HepG2 (cell line): ENCODE data around the gene RBM12. TPM values are rescaled to one million over a fixed set of nuclear protein-coding genes. Genes with fewer than 3 reads are reported as not detected.

Source experiments
- ATAD3A ChIP-seq: sonication (generic); formaldehyde crosslinking; IDR thresholded peaks from 2 replicates; pipeline ENCODE4 v1.4.0; 2020; ENCODE audit warnings: missing genetic modification reagents
- MAFF ChIP-seq: IDR thresholded peaks from 2 replicates; pipeline ENCODE4 v1.6.1; 2011; ENCODE audit warnings: low read depth, low read length, improper control_type of control experiment
- MIER3 ChIP-seq: IDR thresholded peaks from 2 replicates; pipeline ENCODE4 v1.6.1; 2016; ENCODE audit warnings: missing compliant biosample characterization, borderline replicate concordance
- MIXL1 ChIP-seq: IDR thresholded peaks from 2 replicates; pipeline ENCODE4 v1.6.1; 2016
- NFIB ChIP-seq: sonication (generic); formaldehyde crosslinking; IDR thresholded peaks from 2 replicates; pipeline ENCODE4 v1.9.0; 2021; ENCODE audit warnings: missing genetic modification reagents, mild to moderate bottlenecking, borderline replicate concordance
- ZNF180 ChIP-seq: sonication (generic); formaldehyde crosslinking; IDR thresholded peaks from 2 replicates; pipeline ENCODE4 v1.4.0; 2020; ENCODE audit warnings: low read depth, missing genetic modification reagents, borderline replicate concordance
- ZNF550 ChIP-seq: sonication (generic); formaldehyde crosslinking; IDR thresholded peaks from 2 replicates; pipeline ENCODE4 v1.4.0; 2020; ENCODE audit warnings: mild to moderate bottlenecking, missing genetic modification reagents, borderline replicate concordance
- ZSCAN25 ChIP-seq: sonication (generic); formaldehyde crosslinking; IDR thresholded peaks from 2 replicates; pipeline ENCODE4 v1.8.0; 2022; ENCODE audit warnings: mild to moderate bottlenecking, missing genetic modification reagents
- polyA plus RNA-seq, 8 experiments: library from polyadenylated mRNA; depleted of rRNA in 3 of 8; stranded (reverse) in 7 of 8; unstranded in 1 of 8; fragments of >200 nt; fragmentation: Illumina TruSeq in 4 of 8; extraction: Trizol in 4 of 8; gene quantifications; 2 replicates each; pipeline versions ENCODE4 v1.2.1 to v1.2.3, GENCODE V29; 2011 to 2016; ENCODE audit warnings: low read depth in 4 of 8, missing spikeins in 1 of 8, mixed read lengths in 1 of 8; ENCODE audit not compliant: insufficient read depth in 1 of 8
- total RNA-seq, 5 experiments: library from RNA; depleted of rRNA; stranded (reverse); fragments of >200 nt; fragmentation: Illumina TruSeq; extraction: Trizol; gene quantifications; 2 replicates each; pipeline ENCODE4 v1.2.3, GENCODE V29; 2016; ENCODE audit warnings: low read depth in 1 of 5
- TF ChIP-seq, protein P1 (sequence below): sonication (generic); formaldehyde crosslinking; IDR thresholded peaks from 2 replicates; pipeline ENCODE4 v1.4.0; 2020; ENCODE audit warnings: missing genetic modification reagents
- TF ChIP-seq, protein P2 (sequence below): sonication (generic); formaldehyde crosslinking; IDR thresholded peaks from 2 replicates; pipeline ENCODE4 v1.9.0; 2021; ENCODE audit warnings: missing genetic modification reagents, borderline replicate concordance
- TF ChIP-seq, protein P3 (sequence below): sonication (generic); formaldehyde crosslinking; IDR thresholded peaks from 2 replicates; pipeline ENCODE4 v1.4.0; 2020; ENCODE audit warnings: mild to moderate bottlenecking, missing genetic modification reagents
- TF ChIP-seq, protein P4 (sequence below): sonication (generic); formaldehyde crosslinking; IDR thresholded peaks from 2 replicates; pipeline ENCODE4 v1.4.0; 2020; ENCODE audit warnings: missing genetic modification reagents, borderline replicate concordance
- TF ChIP-seq, protein P5 (sequence below): sonication (generic); formaldehyde crosslinking; IDR thresholded peaks from 2 replicates; pipeline ENCODE4 v1.4.0; 2020; ENCODE audit warnings: low read depth, missing genetic modification reagents

Gene RBM12
- total and polyA plus RNA-seq, 2 of the 13 experiments (the other 11 are each of a cell fraction or from before 2014, with no cell fraction given) = 97.9 to 104 TPM

DNA sequence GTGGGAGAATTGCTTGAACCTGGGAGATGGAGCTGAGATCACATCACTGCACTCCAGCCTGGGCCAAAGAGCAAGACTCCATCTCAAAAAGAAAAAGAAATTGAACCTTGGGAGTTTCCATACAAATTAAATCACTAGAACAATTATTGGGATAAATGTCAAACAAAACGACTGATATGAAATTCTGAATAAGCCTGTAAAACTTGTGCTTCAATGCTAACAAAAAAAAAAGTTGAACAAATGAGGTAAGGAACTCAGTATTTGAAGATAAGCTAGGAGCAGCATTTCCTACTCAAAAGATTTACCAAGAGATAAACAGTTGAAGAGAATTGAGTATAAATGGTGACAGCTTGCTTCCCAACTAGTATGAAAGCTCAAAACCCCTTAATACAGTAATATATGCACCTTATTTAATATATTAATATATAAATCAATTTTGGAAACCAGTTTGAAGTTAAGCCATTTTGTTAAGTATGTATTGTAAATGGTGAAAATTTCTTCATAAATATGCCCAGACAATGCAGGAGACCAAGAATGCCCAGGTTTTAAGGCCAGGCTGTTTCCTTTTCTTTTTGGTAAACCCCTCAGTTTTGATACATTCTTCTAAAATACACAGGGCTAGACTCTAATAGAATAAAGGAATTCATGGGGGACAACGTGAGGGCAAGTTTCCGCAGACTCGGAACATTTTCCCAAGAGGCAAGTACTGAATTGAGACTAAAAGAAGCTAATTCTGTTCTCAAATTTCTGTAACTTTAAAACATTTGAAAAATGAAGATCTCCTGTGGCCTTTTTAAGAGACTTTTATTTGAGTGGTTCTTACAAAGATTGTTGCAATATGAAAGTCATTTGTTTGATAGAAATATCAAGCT is 38.4 kb upstream of the RBM12 start (continued):
- TF ChIP-seq, protein P1, sequence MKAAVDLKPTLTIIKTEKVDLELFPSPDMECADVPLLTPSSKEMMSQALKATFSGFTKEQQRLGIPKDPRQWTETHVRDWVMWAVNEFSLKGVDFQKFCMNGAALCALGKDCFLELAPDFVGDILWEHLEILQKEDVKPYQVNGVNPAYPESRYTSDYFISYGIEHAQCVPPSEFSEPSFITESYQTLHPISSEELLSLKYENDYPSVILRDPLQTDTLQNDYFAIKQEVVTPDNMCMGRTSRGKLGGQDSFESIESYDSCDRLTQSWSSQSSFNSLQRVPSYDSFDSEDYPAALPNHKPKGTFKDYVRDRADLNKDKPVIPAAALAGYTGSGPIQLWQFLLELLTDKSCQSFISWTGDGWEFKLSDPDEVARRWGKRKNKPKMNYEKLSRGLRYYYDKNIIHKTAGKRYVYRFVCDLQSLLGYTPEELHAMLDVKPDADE (CRISPR knock-in tag) = no peak
- TF ChIP-seq, protein P2, sequence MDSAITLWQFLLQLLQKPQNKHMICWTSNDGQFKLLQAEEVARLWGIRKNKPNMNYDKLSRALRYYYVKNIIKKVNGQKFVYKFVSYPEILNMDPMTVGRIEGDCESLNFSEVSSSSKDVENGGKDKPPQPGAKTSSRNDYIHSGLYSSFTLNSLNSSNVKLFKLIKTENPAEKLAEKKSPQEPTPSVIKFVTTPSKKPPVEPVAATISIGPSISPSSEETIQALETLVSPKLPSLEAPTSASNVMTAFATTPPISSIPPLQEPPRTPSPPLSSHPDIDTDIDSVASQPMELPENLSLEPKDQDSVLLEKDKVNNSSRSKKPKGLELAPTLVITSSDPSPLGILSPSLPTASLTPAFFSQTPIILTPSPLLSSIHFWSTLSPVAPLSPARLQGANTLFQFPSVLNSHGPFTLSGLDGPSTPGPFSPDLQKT (CRISPR knock-in tag) = no peak
- TF ChIP-seq ATAD3A (CRISPR knock-in tag) = no peak
- TF ChIP-seq ZNF180 = no peak
- TF ChIP-seq MAFF = peak; percentile 35; the same call in 1 of the 2 replicates
- TF ChIP-seq MIXL1 (CRISPR knock-in tag) = no peak
- TF ChIP-seq ZNF550 (CRISPR knock-in tag) = no peak
- TF ChIP-seq, protein P3, sequence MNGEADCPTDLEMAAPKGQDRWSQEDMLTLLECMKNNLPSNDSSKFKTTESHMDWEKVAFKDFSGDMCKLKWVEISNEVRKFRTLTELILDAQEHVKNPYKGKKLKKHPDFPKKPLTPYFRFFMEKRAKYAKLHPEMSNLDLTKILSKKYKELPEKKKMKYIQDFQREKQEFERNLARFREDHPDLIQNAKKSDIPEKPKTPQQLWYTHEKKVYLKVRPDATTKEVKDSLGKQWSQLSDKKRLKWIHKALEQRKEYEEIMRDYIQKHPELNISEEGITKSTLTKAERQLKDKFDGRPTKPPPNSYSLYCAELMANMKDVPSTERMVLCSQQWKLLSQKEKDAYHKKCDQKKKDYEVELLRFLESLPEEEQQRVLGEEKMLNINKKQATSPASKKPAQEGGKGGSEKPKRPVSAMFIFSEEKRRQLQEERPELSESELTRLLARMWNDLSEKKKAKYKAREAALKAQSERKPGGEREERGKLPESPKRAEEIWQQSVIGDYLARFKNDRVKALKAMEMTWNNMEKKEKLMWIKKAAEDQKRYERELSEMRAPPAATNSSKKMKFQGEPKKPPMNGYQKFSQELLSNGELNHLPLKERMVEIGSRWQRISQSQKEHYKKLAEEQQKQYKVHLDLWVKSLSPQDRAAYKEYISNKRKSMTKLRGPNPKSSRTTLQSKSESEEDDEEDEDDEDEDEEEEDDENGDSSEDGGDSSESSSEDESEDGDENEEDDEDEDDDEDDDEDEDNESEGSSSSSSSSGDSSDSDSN (CRISPR knock-in tag) = no peak
- TF ChIP-seq, protein P4, sequence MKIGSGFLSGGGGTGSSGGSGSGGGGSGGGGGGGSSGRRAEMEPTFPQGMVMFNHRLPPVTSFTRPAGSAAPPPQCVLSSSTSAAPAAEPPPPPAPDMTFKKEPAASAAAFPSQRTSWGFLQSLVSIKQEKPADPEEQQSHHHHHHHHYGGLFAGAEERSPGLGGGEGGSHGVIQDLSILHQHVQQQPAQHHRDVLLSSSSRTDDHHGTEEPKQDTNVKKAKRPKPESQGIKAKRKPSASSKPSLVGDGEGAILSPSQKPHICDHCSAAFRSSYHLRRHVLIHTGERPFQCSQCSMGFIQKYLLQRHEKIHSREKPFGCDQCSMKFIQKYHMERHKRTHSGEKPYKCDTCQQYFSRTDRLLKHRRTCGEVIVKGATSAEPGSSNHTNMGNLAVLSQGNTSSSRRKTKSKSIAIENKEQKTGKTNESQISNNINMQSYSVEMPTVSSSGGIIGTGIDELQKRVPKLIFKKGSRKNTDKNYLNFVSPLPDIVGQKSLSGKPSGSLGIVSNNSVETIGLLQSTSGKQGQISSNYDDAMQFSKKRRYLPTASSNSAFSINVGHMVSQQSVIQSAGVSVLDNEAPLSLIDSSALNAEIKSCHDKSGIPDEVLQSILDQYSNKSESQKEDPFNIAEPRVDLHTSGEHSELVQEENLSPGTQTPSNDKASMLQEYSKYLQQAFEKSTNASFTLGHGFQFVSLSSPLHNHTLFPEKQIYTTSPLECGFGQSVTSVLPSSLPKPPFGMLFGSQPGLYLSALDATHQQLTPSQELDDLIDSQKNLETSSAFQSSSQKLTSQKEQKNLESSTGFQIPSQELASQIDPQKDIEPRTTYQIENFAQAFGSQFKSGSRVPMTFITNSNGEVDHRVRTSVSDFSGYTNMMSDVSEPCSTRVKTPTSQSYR (CRISPR knock-in tag) = 0 out of 2 replicates have a peak, but pooled peaks have one; percentile 9
- TF ChIP-seq, protein P5, sequence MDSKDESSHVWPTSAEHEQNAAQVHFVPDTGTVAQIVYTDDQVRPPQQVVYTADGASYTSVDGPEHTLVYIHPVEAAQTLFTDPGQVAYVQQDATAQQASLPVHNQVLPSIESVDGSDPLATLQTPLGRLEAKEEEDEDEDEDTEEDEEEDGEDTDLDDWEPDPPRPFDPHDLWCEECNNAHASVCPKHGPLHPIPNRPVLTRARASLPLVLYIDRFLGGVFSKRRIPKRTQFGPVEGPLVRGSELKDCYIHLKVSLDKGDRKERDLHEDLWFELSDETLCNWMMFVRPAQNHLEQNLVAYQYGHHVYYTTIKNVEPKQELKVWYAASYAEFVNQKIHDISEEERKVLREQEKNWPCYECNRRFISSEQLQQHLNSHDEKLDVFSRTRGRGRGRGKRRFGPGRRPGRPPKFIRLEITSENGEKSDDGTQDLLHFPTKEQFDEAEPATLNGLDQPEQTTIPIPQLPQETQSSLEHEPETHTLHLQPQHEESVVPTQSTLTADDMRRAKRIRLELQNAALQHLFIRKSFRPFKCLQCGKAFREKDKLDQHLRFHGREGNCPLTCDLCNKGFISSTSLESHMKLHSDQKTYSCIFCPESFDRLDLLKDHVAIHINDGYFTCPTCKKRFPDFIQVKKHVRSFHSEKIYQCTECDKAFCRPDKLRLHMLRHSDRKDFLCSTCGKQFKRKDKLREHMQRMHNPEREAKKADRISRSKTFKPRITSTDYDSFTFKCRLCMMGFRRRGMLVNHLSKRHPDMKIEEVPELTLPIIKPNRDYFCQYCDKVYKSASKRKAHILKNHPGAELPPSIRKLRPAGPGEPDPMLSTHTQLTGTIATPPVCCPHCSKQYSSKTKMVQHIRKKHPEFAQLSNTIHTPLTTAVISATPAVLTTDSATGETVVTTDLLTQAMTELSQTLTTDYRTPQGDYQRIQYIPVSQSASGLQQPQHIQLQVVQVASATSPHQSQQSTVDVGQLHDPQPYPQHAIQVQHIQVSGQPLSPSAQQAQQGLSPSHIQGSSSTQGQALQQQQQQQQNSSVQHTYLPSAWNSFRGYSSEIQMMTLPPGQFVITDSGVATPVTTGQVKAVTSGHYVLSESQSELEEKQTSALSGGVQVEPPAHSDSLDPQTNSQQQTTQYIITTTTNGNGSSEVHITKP (CRISPR knock-in tag) = no peak
- TF ChIP-seq ZSCAN25 (CRISPR knock-in tag) = no peak
- no peak for TF ChIP-seq NFIB (CRISPR knock-in tag)
- no peak for TF ChIP-seq MIER3 (CRISPR knock-in tag)
